Measurements from ENCODE around the gene LRRC51.
"Not testable (repeated sequence)": the region's sequence is repeated elsewhere in the genome, so short reads cannot be mapped to it uniquely, and the experiment has no call there.

LRRC51 gene

DNA sequence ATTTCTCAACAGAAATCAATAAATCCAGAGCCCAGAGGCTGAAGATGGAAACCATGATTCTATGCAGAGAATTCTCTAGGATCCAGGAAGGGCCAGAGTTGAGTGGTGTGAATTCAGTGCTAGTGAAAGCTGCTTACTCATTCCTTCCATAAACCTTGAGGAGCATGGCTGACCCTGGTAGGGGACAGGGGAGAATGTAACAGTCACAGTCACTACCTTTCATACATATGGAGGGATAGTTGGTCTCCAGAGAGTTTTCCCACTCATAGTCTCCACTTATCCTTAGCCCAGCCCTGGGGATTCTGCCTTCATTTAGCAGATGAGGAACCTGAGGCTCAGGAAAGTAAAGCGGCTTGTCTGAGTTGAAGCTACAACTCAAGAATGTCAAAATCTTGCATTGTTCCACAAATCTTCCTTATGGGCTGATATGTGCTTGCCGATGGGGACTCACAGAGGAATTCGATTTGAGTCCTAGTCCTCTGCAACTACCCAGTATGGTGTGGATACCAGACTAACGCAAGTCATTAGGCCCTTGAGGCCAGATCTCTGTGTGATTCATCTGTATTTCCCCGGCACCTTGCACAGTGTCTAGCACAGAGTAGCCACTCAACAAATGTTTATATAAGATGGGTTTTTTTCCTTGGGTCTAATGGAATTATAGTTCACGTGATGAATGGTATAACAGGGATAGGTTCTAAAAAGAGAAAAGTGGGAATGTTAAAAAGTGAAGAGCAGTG lies 35.5 kb downstream of the LRRC51 start:
- H3K36me3 ChIP-seq (ENCODE audit: control insufficient read depth, insufficient read depth, low read length) = no peaks in the 10 kb centered on the region
- H3K9ac ChIP-seq (ENCODE audit: low read length) = no peak overlapping the region
- no peak overlapping the region for H3K4me3 ChIP-seq (ENCODE audit: low read length)
- no peaks in the 10 kb centered on the region for H3K27me3 ChIP-seq (ENCODE audit: control insufficient read depth, insufficient read depth, low read length)
- H3K4me1 ChIP-seq (ENCODE audit: control insufficient read depth, insufficient read depth, low read length) = peaks cover 14% of the 10 kb centered on the region
- no peaks in the 10 kb centered on the region for H3K9me3 ChIP-seq (ENCODE audit: control insufficient read depth, low read length)

DNA sequence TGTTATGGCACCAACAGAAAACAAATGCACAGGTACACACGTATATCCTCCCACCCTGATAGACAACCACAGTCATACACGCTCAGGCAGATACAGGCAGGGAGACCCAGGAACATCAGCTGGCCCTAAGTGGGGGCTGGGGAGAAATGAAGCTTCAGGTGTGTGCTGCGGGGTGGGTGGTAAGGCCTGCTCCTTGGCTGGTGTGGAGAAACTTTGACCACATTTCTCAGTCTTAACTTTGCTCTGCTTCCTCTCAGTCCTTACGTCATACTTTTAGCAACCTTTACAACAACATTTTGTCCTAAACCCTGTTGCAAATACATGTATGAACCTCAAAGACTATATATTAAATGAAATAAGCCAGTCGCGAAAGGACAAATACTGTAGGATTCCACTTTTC lies 38.5 kb downstream of the LRRC51 start:
- Histone ChIP-seq H3K36me3 (ENCODE audit: control insufficient read depth, insufficient read depth, low read length) (no peaks in the 10 kb centered on the region), H3K9ac (ENCODE audit: low read length) (no peak overlapping the region), H3K27me3 (ENCODE audit: control insufficient read depth, insufficient read depth, low read length) (no peaks in the 10 kb centered on the region)

DNA sequence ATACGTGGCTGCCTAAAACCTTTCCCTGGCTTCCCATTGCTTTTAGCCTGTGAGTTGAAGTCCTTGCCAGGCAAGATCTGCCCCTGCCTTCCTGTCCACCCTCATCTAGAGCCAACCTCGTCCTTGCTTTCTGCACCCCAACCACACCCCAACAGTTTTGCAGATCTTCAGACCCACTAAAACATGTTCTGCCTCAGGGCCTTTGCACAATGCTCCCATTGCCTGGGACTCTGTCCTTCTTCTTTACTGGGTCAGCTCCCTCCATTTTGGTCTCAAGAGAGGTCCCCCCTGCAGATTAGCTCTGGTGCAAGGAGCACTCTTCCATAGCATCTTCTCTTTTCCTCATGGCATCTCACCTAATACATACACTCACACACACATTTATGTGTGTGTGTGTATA lies 40.3 kb downstream of the LRRC51 start:
- H3K9ac ChIP-seq (ENCODE audit: low read length) = no peak overlapping the region
- no peaks in the 10 kb centered on the region for H3K36me3 ChIP-seq (ENCODE audit: control insufficient read depth, insufficient read depth, low read length)
- H3K9me3 ChIP-seq (ENCODE audit: control insufficient read depth, low read length) = no peaks in the 10 kb centered on the region
- no peaks in the 10 kb centered on the region for H3K4me1 ChIP-seq (ENCODE audit: control insufficient read depth, insufficient read depth, low read length)
- H3K27me3 ChIP-seq (ENCODE audit: control insufficient read depth, insufficient read depth, low read length) = no peaks in the 10 kb centered on the region
- no peak overlapping the region for H3K4me3 ChIP-seq (ENCODE audit: low read length)

More for the DNA sequence above, 38.5 kb downstream of the LRRC51 start:
- Histone ChIP-seq H3K4me3 (ENCODE audit: low read length) (no peak overlapping the region), H3K9me3 (ENCODE audit: control insufficient read depth, low read length) (no peaks in the 10 kb centered on the region), H3K4me1 (ENCODE audit: control insufficient read depth, insufficient read depth, low read length) (no peaks in the 10 kb centered on the region)

DNA sequence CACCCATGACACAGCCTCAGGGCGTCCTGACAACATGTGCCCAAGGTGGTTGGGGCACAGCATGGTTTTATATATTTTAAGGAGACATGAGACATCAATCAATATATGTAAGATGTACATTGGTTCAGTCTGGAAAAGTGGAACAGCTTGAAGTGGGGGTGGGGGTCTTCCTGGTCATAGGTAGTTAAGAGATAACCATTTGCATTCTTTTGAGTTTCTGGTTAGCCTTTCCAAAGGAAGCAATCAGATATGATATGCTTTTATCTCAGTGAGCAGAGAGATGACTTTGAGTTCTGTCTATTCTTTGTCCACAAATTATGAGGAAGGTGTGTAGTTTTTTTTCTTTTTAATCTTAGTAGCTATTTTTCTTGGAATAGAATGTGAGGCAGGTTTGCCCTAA lies 42.0 kb downstream of the LRRC51 start:
- H3K36me3 ChIP-seq (ENCODE audit: control insufficient read depth, insufficient read depth, low read length) = no peaks in the 10 kb centered on the region
- H3K4me3 ChIP-seq (ENCODE audit: low read length) = no peak overlapping the region
- no peaks in the 10 kb centered on the region for H3K9me3 ChIP-seq (ENCODE audit: control insufficient read depth, low read length)
- no peaks in the 10 kb centered on the region for H3K4me1 ChIP-seq (ENCODE audit: control insufficient read depth, insufficient read depth, low read length)
- H3K27me3 ChIP-seq (ENCODE audit: control insufficient read depth, insufficient read depth, low read length) = no peaks in the 10 kb centered on the region
- H3K9ac ChIP-seq (ENCODE audit: low read length) = no peak overlapping the region

DNA sequence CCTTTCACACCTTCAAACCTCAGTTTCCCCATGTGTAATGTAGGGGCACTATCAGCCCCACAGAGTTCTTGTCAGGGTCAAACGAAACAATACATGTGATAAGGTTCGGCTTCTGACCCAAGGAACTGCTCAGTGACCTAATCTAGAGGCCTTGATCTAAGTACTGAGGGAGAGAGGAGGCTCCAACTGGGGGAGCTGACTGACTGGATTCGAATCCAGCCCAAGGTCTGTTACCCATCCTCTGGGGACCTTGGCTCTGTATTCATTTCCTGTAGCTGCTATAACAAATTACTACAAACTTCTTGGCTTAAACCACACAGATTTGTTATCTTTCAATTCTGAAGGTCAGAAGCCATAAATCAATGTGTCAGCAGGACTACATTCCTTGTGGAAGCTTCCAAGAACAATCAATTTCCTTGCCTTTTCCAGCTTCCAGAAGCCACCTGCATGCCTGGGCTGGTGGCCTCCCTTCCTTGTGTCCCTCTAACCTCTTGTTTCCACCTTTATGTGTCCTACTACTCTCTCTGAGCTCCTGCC lies 42.5 kb downstream of the LRRC51 start:
- H3K36me3 ChIP-seq (ENCODE audit: control insufficient read depth, insufficient read depth, low read length) = no peaks in the 10 kb centered on the region
- H3K9me3 ChIP-seq (ENCODE audit: control insufficient read depth, low read length) = no peaks in the 10 kb centered on the region
- H3K9ac ChIP-seq (ENCODE audit: low read length) = no peak overlapping the region
- no peaks in the 10 kb centered on the region for H3K27me3 ChIP-seq (ENCODE audit: control insufficient read depth, insufficient read depth, low read length)
- no peaks in the 10 kb centered on the region for H3K4me1 ChIP-seq (ENCODE audit: control insufficient read depth, insufficient read depth, low read length)
- no peak overlapping the region for H3K4me3 ChIP-seq (ENCODE audit: low read length)

DNA sequence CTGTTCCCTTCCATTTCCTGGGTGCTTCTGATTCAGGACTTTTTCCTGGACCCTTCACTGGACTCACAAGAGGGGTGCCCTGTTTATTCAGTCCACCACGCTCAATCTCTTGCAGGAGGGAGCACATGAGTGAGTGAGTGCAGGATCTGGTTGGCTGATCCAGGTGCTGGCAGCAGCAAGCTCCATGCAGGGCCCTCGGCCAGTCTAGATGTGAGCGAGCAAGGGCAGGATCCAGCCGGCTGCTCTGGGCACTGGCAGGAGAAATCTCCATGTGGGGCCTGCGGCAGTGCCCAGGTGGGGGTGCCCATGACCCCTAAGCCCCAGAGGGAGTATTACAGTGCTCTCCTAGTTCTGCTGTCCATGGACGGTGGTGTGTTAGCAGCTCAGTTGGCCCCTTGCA lies 43.4 kb downstream of the LRRC51 start:
- Histone ChIP-seq H3K36me3 (ENCODE audit: control insufficient read depth, insufficient read depth, low read length) (no peaks in the 10 kb centered on the region), H3K4me1 (ENCODE audit: control insufficient read depth, insufficient read depth, low read length) (no peaks in the 10 kb centered on the region), H3K9ac (ENCODE audit: low read length) (no peak overlapping the region), H3K27me3 (ENCODE audit: control insufficient read depth, insufficient read depth, low read length) (no peaks in the 10 kb centered on the region), H3K9me3 (ENCODE audit: control insufficient read depth, low read length) (no peaks in the 10 kb centered on the region), H3K4me3 (ENCODE audit: low read length) (no peak overlapping the region)

DNA sequence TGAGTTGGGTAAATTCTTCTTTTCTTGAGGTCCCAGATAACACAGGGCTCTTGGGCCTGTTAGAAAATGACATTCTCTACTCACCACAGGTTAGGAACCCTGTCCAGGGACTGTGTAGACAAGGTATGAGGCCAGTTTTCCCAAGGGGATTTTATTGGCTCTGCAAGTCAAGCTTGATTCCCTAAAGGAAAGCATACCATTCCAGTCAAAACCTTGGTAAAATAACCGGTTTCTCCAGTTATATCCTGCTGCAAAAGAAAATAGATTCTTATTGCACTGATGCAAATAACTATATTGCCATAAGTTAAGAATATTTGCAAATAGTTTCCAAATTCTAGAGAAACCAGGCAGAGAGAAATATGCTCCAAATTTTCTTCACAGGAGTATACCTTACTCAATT lies 45.3 kb downstream of the LRRC51 start:
- no peak overlapping the region for H3K9ac ChIP-seq (ENCODE audit: low read length)
- H3K4me3 ChIP-seq (ENCODE audit: low read length) = no peak overlapping the region
- no peaks in the 10 kb centered on the region for H3K4me1 ChIP-seq (ENCODE audit: control insufficient read depth, insufficient read depth, low read length)
- H3K36me3 ChIP-seq (ENCODE audit: control insufficient read depth, insufficient read depth, low read length) = no peaks in the 10 kb centered on the region
- no peaks in the 10 kb centered on the region for H3K9me3 ChIP-seq (ENCODE audit: control insufficient read depth, low read length)
- H3K27me3 ChIP-seq (ENCODE audit: control insufficient read depth, insufficient read depth, low read length) = no peaks in the 10 kb centered on the region

DNA sequence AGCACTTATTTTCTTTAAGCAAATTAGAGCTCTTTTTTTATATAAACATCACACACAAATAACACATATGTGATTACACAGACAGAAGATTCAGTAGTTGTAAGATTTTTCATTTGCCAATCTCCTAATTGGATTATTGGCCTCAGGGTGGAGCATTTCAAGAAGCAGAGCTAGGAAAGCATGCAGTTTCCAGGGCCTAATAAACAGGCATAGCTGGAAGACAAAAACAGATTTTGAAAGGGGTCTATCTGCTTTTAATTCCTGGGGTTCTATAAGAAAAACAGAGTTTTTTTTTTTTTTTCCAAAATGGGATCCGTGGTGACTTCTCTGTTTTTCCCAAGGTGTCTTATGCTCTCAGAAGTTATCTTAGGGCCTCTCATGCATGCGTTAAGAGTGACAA lies 47.3 kb downstream of the LRRC51 start:
- H3K9me3 ChIP-seq (ENCODE audit: control insufficient read depth, low read length) = no peaks in the 10 kb centered on the region
- H3K27me3 ChIP-seq (ENCODE audit: control insufficient read depth, insufficient read depth, low read length) = no peaks in the 10 kb centered on the region
- no peaks in the 10 kb centered on the region for H3K36me3 ChIP-seq (ENCODE audit: control insufficient read depth, insufficient read depth, low read length)
- H3K4me3 ChIP-seq (ENCODE audit: low read length) = no peak overlapping the region
- no peaks in the 10 kb centered on the region for H3K4me1 ChIP-seq (ENCODE audit: control insufficient read depth, insufficient read depth, low read length)
- no peak overlapping the region for H3K9ac ChIP-seq (ENCODE audit: low read length)

DNA sequence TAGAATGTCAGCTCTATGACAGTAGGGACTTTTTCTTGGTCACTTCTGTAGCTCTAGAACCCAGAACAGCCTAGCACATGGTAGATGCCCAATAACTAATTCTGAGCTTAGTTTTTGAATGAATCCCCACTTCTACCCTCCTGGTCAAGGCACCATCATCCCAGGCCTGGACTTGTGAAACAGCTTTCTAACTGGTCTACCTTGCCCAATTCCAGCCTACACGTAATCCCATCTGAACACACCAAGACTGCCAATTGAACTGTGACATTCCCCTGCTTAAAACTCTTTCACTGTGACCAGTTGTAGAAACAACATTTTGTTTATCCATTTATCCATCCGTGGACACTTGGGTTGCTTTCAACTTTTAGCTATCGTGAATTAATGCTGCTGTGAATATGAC lies 48.7 kb downstream of the LRRC51 start:
- Histone ChIP-seq H3K27me3 (ENCODE audit: control insufficient read depth, insufficient read depth, low read length) (no peaks in the 10 kb centered on the region), H3K9ac (ENCODE audit: low read length) (no peak overlapping the region), H3K4me1 (ENCODE audit: control insufficient read depth, insufficient read depth, low read length) (no peaks in the 10 kb centered on the region), H3K4me3 (ENCODE audit: low read length) (no peak overlapping the region), H3K9me3 (ENCODE audit: control insufficient read depth, low read length) (no peaks in the 10 kb centered on the region), H3K36me3 (ENCODE audit: control insufficient read depth, insufficient read depth, low read length) (no peaks in the 10 kb centered on the region)

DNA sequence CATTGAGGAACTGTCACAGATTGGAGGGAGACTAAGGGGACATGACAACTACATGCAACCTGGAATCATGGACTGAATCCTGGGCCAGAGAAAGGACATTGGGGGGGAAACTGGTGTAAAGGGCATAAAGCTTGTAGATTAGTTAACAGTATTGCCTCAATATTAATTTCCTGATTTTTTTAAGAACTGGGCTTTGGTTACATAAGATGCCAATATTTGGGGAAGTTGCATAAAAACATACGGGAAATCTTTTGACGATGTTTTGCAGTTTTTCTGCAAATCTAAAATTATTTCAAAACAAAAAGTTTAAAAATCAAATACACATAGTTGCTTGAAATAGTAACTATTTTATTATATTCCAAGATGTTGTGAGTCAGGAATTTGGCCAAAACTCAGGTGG lies 52.0 kb downstream of the LRRC51 start:
- Histone ChIP-seq H3K9ac (ENCODE audit: low read length) (no peak overlapping the region), H3K9me3 (ENCODE audit: control insufficient read depth, low read length) (no peaks in the 10 kb centered on the region), H3K36me3 (ENCODE audit: control insufficient read depth, insufficient read depth, low read length) (no peaks in the 10 kb centered on the region), H3K4me1 (ENCODE audit: control insufficient read depth, insufficient read depth, low read length) (no peaks in the 10 kb centered on the region), H3K4me3 (ENCODE audit: low read length) (no peak overlapping the region), H3K27me3 (ENCODE audit: control insufficient read depth, insufficient read depth, low read length) (no peaks in the 10 kb centered on the region)

DNA sequence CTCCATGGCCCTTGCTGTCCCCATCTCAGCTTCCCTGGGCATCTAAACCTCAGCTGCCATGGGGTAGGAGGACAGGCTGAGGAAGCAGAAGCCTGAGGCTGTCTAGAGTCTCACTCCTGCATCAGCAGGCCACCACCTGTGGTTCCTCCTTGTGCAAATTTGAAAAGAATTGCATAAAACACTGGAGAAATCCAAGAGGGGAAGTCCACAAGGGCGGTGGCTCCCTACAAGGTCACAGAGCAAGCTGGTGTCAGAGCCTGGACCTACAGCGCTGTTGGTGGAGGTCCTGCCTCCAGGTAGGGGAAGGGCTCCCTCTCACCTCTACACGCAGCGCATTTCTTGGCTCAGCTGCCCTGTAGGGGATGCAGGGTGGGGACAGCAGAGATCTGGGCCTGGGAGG lies 54.8 kb downstream of the LRRC51 start, which contains the start of gene FOLR3:
Gene FOLR3, plus strand, starts transcription at position 253 of the 400 bp plus-strand sequence. CDS start 228 bp downstream, outside the sequence.
- not testable (repeated sequence) for H3K9ac ChIP-seq (ENCODE audit: low read length); H3K27me3 ChIP-seq (ENCODE audit: control insufficient read depth, insufficient read depth, low read length); H3K4me3 ChIP-seq (ENCODE audit: low read length); H3K9me3 ChIP-seq (ENCODE audit: control insufficient read depth, low read length); H3K36me3 ChIP-seq (ENCODE audit: control insufficient read depth, insufficient read depth, low read length); H3K4me1 ChIP-seq (ENCODE audit: control insufficient read depth, insufficient read depth, low read length)

DNA sequence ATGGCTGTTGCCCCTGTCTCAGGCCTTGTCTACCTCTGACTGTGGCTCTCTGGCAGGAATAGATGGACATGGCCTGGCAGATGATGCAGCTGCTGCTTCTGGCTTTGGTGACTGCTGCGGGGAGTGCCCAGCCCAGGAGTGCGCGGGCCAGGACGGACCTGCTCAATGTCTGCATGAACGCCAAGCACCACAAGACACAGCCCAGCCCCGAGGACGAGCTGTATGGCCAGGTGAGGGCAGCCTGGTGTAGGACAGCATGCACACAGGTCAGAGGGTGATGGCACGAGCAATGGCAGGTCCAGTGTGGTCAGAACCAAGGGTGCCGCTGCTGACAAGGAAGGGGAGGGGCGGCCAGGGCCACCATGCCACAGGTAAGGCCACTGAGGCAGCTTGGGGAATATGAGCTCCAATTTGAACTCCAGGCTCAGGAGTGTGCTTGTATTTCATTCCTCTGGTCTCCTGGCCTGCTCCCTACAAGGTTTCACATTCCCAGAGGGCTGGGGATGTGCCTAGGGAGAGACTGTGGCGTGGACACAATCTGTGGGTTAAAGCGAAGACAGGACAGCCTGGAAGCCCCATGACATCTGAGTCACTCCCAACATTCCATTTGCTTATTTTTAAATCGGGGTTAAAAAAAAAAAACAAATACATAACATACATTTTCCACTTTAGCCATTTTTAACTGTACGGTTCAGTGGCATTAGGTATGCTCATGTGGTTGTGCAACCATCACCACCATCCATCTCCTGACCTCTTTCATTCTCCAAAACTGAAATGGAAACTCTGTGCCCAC lies 55.4 kb downstream of the LRRC51 start:
- Histone ChIP-seq H3K4me1 (ENCODE audit: control insufficient read depth, insufficient read depth, low read length) (no peaks in the 10 kb centered on the region), H3K27me3 (ENCODE audit: control insufficient read depth, insufficient read depth, low read length) (no peaks in the 10 kb centered on the region), H3K36me3 (ENCODE audit: control insufficient read depth, insufficient read depth, low read length) (no peaks in the 10 kb centered on the region), H3K4me3 (ENCODE audit: low read length) (no peak overlapping the region), H3K9ac (ENCODE audit: low read length) (no peak overlapping the region), H3K9me3 (ENCODE audit: control insufficient read depth, low read length) (no peaks in the 10 kb centered on the region)

Data from mucosa of stomach (tissue), 1 donor.